HepG2 (cell line): ENCODE measurements around the gene CSHL1. TPM values are rescaled to one million over a fixed set of nuclear protein-coding genes. Genes with fewer than 3 reads are reported as not detected.

ENCODE experiments used
- GABPB1 ChIP-seq: IDR thresholded peaks from 2 replicates; pipeline ENCODE4 v1.6.1; 2016; ENCODE audit warnings: mild to moderate bottlenecking, missing genetic modification reagents, moderate library complexity, missing compliant biosample characterization
- JUND ChIP-seq: sonication (generic); formaldehyde crosslinking; IDR thresholded peaks from 2 replicates; pipeline ENCODE4 v1.8.0; 2022; ENCODE audit warnings: mild to moderate bottlenecking, missing genetic modification reagents
- MYNN ChIP-seq: sonication (generic); formaldehyde crosslinking; IDR thresholded peaks from 2 replicates; pipeline ENCODE4 v1.4.0; 2020; ENCODE audit warnings: mild to moderate bottlenecking, low read depth, missing genetic modification reagents
- PHB2 ChIP-seq: fragments of 450-650 bp; IDR thresholded peaks from 2 replicates; pipeline ENCODE4 v1.6.1; 2018; ENCODE audit not compliant: partially characterized antibody
- PHF5A ChIP-seq: IDR thresholded peaks from one replicate; pipeline ENCODE4 v1.6.1; 2018; ENCODE audit warnings: low read depth, missing genetic modification reagents; ENCODE audit not compliant: unreplicated experiment
- SOX13 ChIP-seq, 3 experiments: fragments of 450-650 bp in 1 of 3; sonication (generic) in 1 of 3; formaldehyde crosslinking in 1 of 3; IDR thresholded peaks in 2 of 3; conservative IDR thresholded peaks in 1 of 3; 2 replicates each; pipeline versions ENCODE4 v1.5.0 to v1.6.1; 2016 to 2020; ENCODE audit warnings: antibody characterized with exemption in 1 of 3, mild to moderate bottlenecking in 1 of 3, missing compliant biosample characterization in 1 of 3, missing genetic modification reagents in 1 of 3, moderate library complexity in 1 of 3
- TRIM24 ChIP-seq: sonication (generic); formaldehyde crosslinking; IDR thresholded peaks from 2 replicates; pipeline ENCODE4 v1.8.0; 2022; ENCODE audit warnings: mild to moderate bottlenecking, missing genetic modification reagents
- ZC3H4 ChIP-seq: sonication (generic); formaldehyde crosslinking; IDR thresholded peaks from 2 replicates; pipeline ENCODE4 v1.4.0; 2020; ENCODE audit warnings: missing genetic modification reagents, borderline replicate concordance
- ZNF121 ChIP-seq: sonication (generic); formaldehyde crosslinking; IDR thresholded peaks from 2 replicates; pipeline ENCODE4 v1.5.0; 2020; ENCODE audit warnings: mild to moderate bottlenecking, missing genetic modification reagents
- ZNF138 ChIP-seq: sonication (generic); formaldehyde crosslinking; IDR thresholded peaks from 2 replicates; pipeline ENCODE4 v1.5.0; 2020; ENCODE audit warnings: mild to moderate bottlenecking, low read depth, missing genetic modification reagents
- ZNF605 ChIP-seq: sonication (generic); formaldehyde crosslinking; IDR thresholded peaks from 2 replicates; pipeline ENCODE4 v1.8.0; 2022; ENCODE audit warnings: mild to moderate bottlenecking, missing genetic modification reagents
- ZNF619 ChIP-seq: sonication (generic); formaldehyde crosslinking; IDR thresholded peaks from 2 replicates; pipeline ENCODE4 v1.4.0; 2020; ENCODE audit warnings: mild to moderate bottlenecking, missing genetic modification reagents
- ZNF7 ChIP-seq: IDR thresholded peaks from 2 replicates; pipeline ENCODE4 v1.6.1; 2016; ENCODE audit warnings: missing biosample characterization, missing genetic modification reagents
- polyA plus RNA-seq, 8 experiments: library from polyadenylated mRNA; depleted of rRNA in 3 of 8; stranded (reverse) in 7 of 8; unstranded in 1 of 8; fragments of >200 nt; fragmentation: Illumina TruSeq in 4 of 8; extraction: Trizol in 4 of 8; gene quantifications; 2 replicates each; pipeline versions ENCODE4 v1.2.1 to v1.2.3, GENCODE V29; 2011 to 2016; ENCODE audit warnings: low read depth in 4 of 8, missing spikeins in 1 of 8, mixed read lengths in 1 of 8; ENCODE audit not compliant: insufficient read depth in 1 of 8
- total RNA-seq, 5 experiments: library from RNA; depleted of rRNA; stranded (reverse); fragments of >200 nt; fragmentation: Illumina TruSeq; extraction: Trizol; gene quantifications; 2 replicates each; pipeline ENCODE4 v1.2.3, GENCODE V29; 2016; ENCODE audit warnings: low read depth in 1 of 5
- TF ChIP-seq, protein P1 (sequence below): sonication (generic); formaldehyde crosslinking; IDR thresholded peaks from 2 replicates; pipeline ENCODE4 v1.4.0; 2020; ENCODE audit warnings: missing genetic modification reagents, mild to moderate bottlenecking, borderline replicate concordance
- TF ChIP-seq, protein P2 (sequence below): sonication (generic); formaldehyde crosslinking; IDR thresholded peaks from 2 replicates; pipeline ENCODE4 v1.4.0; 2020; ENCODE audit warnings: missing genetic modification reagents
- TF ChIP-seq, protein P3 (sequence below): IDR thresholded peaks from 2 replicates; pipeline ENCODE4 v1.6.1; 2016; ENCODE audit warnings: mild to moderate bottlenecking
- TF ChIP-seq, protein P4 (sequence below): sonication (generic); formaldehyde crosslinking; IDR thresholded peaks from 2 replicates; pipeline ENCODE4 v1.4.0; 2020; ENCODE audit warnings: missing genetic modification reagents
- TF ChIP-seq, protein P5 (sequence below): sonication (generic); formaldehyde crosslinking; IDR thresholded peaks from 2 replicates; pipeline ENCODE4 v1.4.0; 2020; ENCODE audit warnings: missing genetic modification reagents
- TF ChIP-seq, protein P6 (sequence below): IDR thresholded peaks from 2 replicates; pipeline ENCODE4 v1.6.1; 2016; ENCODE audit warnings: low read depth, control low read depth
- TF ChIP-seq, protein P7 (sequence below): sonication (generic); formaldehyde crosslinking; conservative IDR thresholded peaks from 2 replicates; pipeline ENCODE4 v1.4.0; 2020; ENCODE audit warnings: missing genetic modification reagents

The CSHL1 gene
- total and polyA plus RNA-seq, 2 of the 13 experiments (the other 11 are each of a cell fraction or from before 2014, with no cell fraction given), result not detected

DNA sequence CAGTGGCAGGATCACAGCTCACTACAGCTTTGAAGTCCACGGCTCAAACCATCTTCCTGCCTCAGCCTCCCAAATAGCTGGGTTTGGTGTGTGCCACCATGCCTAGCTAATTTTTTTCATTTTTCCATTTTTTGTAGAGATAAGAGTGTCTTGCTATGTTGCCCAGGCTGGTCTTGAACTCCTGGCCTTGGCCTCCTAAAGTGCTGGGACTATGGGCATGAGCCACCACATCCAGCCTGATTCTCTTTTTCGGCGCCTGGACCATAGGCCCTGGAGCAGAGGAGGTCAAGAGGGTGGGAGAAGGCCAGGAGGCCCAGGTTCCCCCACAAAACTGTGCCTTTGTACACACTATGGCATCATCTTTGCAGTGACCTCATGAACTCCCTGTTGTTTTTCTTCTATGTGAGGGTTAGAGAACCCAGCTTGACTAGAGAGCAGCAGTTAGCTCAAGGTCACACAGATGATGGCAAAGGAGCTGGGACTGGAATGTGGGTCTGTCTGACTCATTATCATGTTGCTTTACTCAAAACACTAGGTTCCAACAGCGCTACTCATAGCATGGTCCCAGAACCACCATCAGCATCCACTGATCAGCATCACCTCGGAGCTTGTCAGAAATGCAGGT is 45.4 kb upstream of the CSHL1 start (continued):
- TF ChIP-seq, protein P1, sequence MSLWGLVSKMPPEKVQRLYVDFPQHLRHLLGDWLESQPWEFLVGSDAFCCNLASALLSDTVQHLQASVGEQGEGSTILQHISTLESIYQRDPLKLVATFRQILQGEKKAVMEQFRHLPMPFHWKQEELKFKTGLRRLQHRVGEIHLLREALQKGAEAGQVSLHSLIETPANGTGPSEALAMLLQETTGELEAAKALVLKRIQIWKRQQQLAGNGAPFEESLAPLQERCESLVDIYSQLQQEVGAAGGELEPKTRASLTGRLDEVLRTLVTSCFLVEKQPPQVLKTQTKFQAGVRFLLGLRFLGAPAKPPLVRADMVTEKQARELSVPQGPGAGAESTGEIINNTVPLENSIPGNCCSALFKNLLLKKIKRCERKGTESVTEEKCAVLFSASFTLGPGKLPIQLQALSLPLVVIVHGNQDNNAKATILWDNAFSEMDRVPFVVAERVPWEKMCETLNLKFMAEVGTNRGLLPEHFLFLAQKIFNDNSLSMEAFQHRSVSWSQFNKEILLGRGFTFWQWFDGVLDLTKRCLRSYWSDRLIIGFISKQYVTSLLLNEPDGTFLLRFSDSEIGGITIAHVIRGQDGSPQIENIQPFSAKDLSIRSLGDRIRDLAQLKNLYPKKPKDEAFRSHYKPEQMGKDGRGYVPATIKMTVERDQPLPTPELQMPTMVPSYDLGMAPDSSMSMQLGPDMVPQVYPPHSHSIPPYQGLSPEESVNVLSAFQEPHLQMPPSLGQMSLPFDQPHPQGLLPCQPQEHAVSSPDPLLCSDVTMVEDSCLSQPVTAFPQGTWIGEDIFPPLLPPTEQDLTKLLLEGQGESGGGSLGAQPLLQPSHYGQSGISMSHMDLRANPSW (CRISPR knock-in tag), result no peak
- TF ChIP-seq ZNF7 (no peak), ZNF605 (CRISPR knock-in tag) (peak; percentile 75; the same call in 1 of the 2 replicates), JUND (CRISPR knock-in tag) (no peak), SOX13 (IDR thresholded peaks at IDR 0.05) (no peak), SOX13 (CRISPR knock-in tag; conservative IDR thresholded peaks at IDR 0.05 in 1 of 2, IDR thresholded peaks at IDR 0.05 in 1 of 2) (peak in 1 of 2 experiments; percentile 52; a peak in 1 of 4 replicates), TRIM24 (CRISPR knock-in tag) (no peak), ZNF138 (CRISPR knock-in tag) (no peak), GABPB1 (CRISPR knock-in tag) (peak; percentile 24; the same call in 1 of the 2 replicates), MYNN (CRISPR knock-in tag) (no peak), ZC3H4 (CRISPR knock-in tag) (no peak), PHF5A (CRISPR knock-in tag) (no peak), ZNF121 (CRISPR knock-in tag) (peak; percentile 86), PHB2 (no peak), ZNF619 (CRISPR knock-in tag) (no peak)
- TF ChIP-seq, protein P2, sequence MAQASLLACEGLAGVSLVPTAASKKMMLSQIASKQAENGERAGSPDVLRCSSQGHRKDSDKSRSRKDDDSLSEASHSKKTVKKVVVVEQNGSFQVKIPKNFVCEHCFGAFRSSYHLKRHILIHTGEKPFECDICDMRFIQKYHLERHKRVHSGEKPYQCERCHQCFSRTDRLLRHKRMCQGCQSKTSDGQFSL, result no peak
- TF ChIP-seq, protein P3, sequence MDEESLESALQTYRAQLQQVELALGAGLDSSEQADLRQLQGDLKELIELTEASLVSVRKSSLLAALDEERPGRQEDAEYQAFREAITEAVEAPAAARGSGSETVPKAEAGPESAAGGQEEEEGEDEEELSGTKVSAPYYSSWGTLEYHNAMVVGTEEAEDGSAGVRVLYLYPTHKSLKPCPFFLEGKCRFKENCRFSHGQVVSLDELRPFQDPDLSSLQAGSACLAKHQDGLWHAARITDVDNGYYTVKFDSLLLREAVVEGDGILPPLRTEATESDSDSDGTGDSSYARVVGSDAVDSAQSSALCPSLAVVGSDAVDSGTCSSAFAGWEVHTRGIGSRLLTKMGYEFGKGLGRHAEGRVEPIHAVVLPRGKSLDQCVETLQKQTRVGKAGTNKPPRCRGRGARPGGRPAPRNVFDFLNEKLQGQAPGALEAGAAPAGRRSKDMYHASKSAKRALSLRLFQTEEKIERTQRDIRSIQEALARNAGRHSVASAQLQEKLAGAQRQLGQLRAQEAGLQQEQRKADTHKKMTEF (CRISPR knock-in tag), result peak; percentile 56; the same call in 1 of the 2 replicates
- TF ChIP-seq, protein P4, sequence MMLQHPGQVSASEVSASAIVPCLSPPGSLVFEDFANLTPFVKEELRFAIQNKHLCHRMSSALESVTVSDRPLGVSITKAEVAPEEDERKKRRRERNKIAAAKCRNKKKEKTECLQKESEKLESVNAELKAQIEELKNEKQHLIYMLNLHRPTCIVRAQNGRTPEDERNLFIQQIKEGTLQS, result 0 out of 2 replicates have a peak, but pooled peaks have one; percentile 10
- TF ChIP-seq, protein P5, sequence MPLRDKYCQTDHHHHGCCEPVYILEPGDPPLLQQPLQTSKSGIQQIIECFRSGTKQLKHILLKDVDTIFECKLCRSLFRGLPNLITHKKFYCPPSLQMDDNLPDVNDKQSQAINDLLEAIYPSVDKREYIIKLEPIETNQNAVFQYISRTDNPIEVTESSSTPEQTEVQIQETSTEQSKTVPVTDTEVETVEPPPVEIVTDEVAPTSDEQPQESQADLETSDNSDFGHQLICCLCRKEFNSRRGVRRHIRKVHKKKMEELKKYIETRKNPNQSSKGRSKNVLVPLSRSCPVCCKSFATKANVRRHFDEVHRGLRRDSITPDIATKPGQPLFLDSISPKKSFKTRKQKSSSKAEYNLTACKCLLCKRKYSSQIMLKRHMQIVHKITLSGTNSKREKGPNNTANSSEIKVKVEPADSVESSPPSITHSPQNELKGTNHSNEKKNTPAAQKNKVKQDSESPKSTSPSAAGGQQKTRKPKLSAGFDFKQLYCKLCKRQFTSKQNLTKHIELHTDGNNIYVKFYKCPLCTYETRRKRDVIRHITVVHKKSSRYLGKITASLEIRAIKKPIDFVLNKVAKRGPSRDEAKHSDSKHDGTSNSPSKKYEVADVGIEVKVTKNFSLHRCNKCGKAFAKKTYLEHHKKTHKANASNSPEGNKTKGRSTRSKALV, result no peak
- TF ChIP-seq, protein P6, sequence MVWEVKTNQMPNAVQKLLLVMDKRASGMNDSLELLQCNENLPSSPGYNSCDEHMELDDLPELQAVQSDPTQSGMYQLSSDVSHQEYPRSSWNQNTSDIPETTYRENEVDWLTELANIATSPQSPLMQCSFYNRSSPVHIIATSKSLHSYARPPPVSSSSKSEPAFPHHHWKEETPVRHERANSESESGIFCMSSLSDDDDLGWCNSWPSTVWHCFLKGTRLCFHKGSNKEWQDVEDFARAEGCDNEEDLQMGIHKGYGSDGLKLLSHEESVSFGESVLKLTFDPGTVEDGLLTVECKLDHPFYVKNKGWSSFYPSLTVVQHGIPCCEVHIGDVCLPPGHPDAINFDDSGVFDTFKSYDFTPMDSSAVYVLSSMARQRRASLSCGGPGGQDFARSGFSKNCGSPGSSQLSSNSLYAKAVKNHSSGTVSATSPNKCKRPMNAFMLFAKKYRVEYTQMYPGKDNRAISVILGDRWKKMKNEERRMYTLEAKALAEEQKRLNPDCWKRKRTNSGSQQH (CRISPR knock-in tag), result no peak
- TF ChIP-seq, protein P7, sequence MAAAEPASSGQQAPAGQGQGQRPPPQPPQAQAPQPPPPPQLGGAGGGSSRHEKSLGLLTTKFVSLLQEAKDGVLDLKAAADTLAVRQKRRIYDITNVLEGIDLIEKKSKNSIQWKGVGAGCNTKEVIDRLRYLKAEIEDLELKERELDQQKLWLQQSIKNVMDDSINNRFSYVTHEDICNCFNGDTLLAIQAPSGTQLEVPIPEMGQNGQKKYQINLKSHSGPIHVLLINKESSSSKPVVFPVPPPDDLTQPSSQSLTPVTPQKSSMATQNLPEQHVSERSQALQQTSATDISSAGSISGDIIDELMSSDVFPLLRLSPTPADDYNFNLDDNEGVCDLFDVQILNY (CRISPR knock-in tag), result no peak
